Fibroblast of lung (primary cell): ENCODE measurements around the gene PPP4R4. TPM values are rescaled to one million over a fixed set of nuclear protein-coding genes. Genes with fewer than 3 reads are reported as not detected.
A peak's percentile ranks its signal among the peaks of the same experiment; 100 is the strongest.
"Not testable (repeated sequence)": the region's sequence is repeated elsewhere in the genome, so short reads cannot be mapped to it uniquely, and the experiment has no call there.

Source experiments
- DNase-seq, 2 donors: peaks; one replicate each; pipeline versions ENCODE4 v3.0.0 to v3.0.0-alpha.2; 2010; ENCODE audit warnings: low read depth in 2 of 2
- H2AFZ ChIP-seq: 2 replicates; pipeline ENCODE4 v1.5.1; 2012; ENCODE audit warnings: low read length, control low read depth, inconsistent platforms
- H3K27ac ChIP-seq: 2 replicates; pipeline ENCODE4 v1.5.1; 2011; ENCODE audit warnings: low read length, control low read depth; ENCODE audit not compliant: insufficient read depth
- H3K27me3 ChIP-seq: 2 replicates; pipeline ENCODE4 v1.5.1; 2011; ENCODE audit warnings: mild to moderate bottlenecking, low read length; ENCODE audit not compliant: control insufficient read depth, insufficient read depth
- H3K36me3 ChIP-seq: 2 replicates; pipeline ENCODE4 v1.5.1; 2011; ENCODE audit warnings: low read length; ENCODE audit not compliant: control insufficient read depth, insufficient read depth
- H3K4me1 ChIP-seq: 2 replicates; pipeline ENCODE4 v1.5.1; 2011; ENCODE audit warnings: low read length; ENCODE audit not compliant: control insufficient read depth, insufficient read depth; ENCODE audit errors: extremely low read depth
- H3K4me2 ChIP-seq: 2 replicates; pipeline ENCODE4 v1.5.1; 2011; ENCODE audit warnings: low read length, control low read depth; ENCODE audit not compliant: insufficient read depth; ENCODE audit errors: extremely low read depth
- H3K4me3 ChIP-seq, 4 experiments: fragments of 200-600 bp in 1 of 4; sonication (generic) in 1 of 4; replicated peaks in 1 of 4; 2 replicates each; pipeline ENCODE4 v1.5.1; 2011 to 2016; ENCODE audit warnings: low read length in 4 of 4, low read depth in 3 of 4, mild to moderate bottlenecking in 3 of 4, control low read depth in 2 of 4, inconsistent platforms in 1 of 4, mixed read lengths in 1 of 4; ENCODE audit not compliant: insufficient read depth in 1 of 4; ENCODE audit errors: control extremely low read depth in 1 of 4
- H3K79me2 ChIP-seq: 2 replicates; pipeline ENCODE4 v1.5.1; 2012; ENCODE audit warnings: mild to moderate bottlenecking, low read length, inconsistent platforms; ENCODE audit not compliant: control insufficient read depth, insufficient read depth
- H3K9ac ChIP-seq: 2 replicates; pipeline ENCODE4 v1.5.1; 2011; ENCODE audit warnings: mild to moderate bottlenecking, low read length, control low read depth; ENCODE audit not compliant: insufficient read depth
- H3K9me3 ChIP-seq: 2 replicates; pipeline ENCODE4 v1.5.1; 2012; ENCODE audit warnings: low read depth, low read length; ENCODE audit not compliant: control insufficient read depth, insufficient read depth
- H4K20me1 ChIP-seq: 2 replicates; pipeline ENCODE4 v1.5.1; 2011; ENCODE audit warnings: low read length; ENCODE audit not compliant: control insufficient read depth, insufficient read depth; ENCODE audit errors: extremely low read depth
- CTCF ChIP-seq, 2 donors: IDR thresholded peaks in 1 of 2; conservative IDR thresholded peaks in 1 of 2; 1 replicate in 1 of 2; 2 replicates in 1 of 2; pipeline ENCODE4 v1.5.1; 2011 to 2012; ENCODE audit warnings: low read length in 2 of 2, control low read depth in 1 of 2, inconsistent platforms in 1 of 2, low read depth in 1 of 2, mild to moderate bottlenecking in 1 of 2
- EZH2 ChIP-seq: IDR thresholded peaks from 2 replicates; pipeline ENCODE4 v1.5.1; 2012; ENCODE audit warnings: low read length, control low read depth, mild to moderate bottlenecking; ENCODE audit errors: missing control alignments
- polyA plus RNA-seq, 2 donors: library from polyadenylated mRNA; depleted of rRNA in 1 of 2; stranded (reverse) in 1 of 2; unstranded in 1 of 2; fragments of >200 nt; gene quantifications; 2 replicates each; pipeline ENCODE4 v1.2.1, GENCODE V29; 2011 to 2012; ENCODE audit warnings: missing spikeins in 1 of 2
- total RNA-seq: library from RNA; depleted of rRNA; stranded (reverse); fragments of >200 nt; gene quantifications from 2 replicates; pipeline ENCODE4 v1.2.1, GENCODE V29; 2014

Gene PPP4R4
- total and polyA plus RNA-seq, 2 donors (not counting 1 experiment from before 2014, with no cell fraction given) = 0.35 to 0.99 TPM

- no peak overlapping the region for H3K4me2 ChIP-seq
- no peak overlapping the region for H3K9ac ChIP-seq
Observed at GRCh38 chr14:94269156-94269555, 95.0 kb downstream of the PPP4R4 start.

GRCh38 chr14:94276898-94277561 lies 102.9 kb downstream of the PPP4R4 start:
- H3K27me3 ChIP-seq, H3K4me2 ChIP-seq, H4K20me1 ChIP-seq, H3K9ac ChIP-seq, H2AFZ ChIP-seq, H3K4me3 ChIP-seq, H3K9me3 ChIP-seq, H3K4me1 ChIP-seq, H3K27ac ChIP-seq, H3K36me3 ChIP-seq, DNase-seq, H3K79me2 ChIP-seq: not testable (repeated sequence)

More at GRCh38 chr14:94269156-94269555, 95.0 kb downstream of the PPP4R4 start:
- H3K36me3 ChIP-seq = no peaks in the 10 kb centered on the region
- TF ChIP-seq EZH2 = no peak
- no peak for TF ChIP-seq CTCF (conservative IDR thresholded peaks at IDR 0.05 in 1 of 2, IDR thresholded peaks at IDR 0.05 in 1 of 2; ENCODE audit: low read depth in 1 of 2, low read length in 2 of 2)
- H3K27ac ChIP-seq = no peak overlapping the region
- no peak overlapping the region for H3K4me3 ChIP-seq
- H3K79me2 ChIP-seq = no peaks in the 10 kb centered on the region
- H3K9me3 ChIP-seq = no peaks in the 10 kb centered on the region
- no peaks in the 10 kb centered on the region for H3K4me1 ChIP-seq
- H4K20me1 ChIP-seq = no peaks in the 10 kb centered on the region
- H3K27me3 ChIP-seq = no peaks in the 10 kb centered on the region
- no peak overlapping the region for H2AFZ ChIP-seq
- no peak for DNase-seq

- TF ChIP-seq EZH2 (no peak), CTCF (conservative IDR thresholded peaks at IDR 0.05 in 1 of 2, IDR thresholded peaks at IDR 0.05 in 1 of 2; ENCODE audit: low read depth in 1 of 2, low read length in 2 of 2) (no peak)
- no peaks in the 10 kb centered on the region for H3K4me1 ChIP-seq
- no peak overlapping the region for H3K9ac ChIP-seq
- H3K4me2 ChIP-seq = no peak overlapping the region
- H3K27ac ChIP-seq = no peak overlapping the region
- H3K36me3 ChIP-seq = no peaks in the 10 kb centered on the region
- DNase-seq = peak in 1 of 2 donors; percentile 15
- H4K20me1 ChIP-seq = no peaks in the 10 kb centered on the region
- no peak overlapping the region for H2AFZ ChIP-seq
- H3K27me3 ChIP-seq = no peaks in the 10 kb centered on the region
- H3K4me3 ChIP-seq = no peak overlapping the region
- H3K79me2 ChIP-seq = no peaks in the 10 kb centered on the region
- no peaks in the 10 kb centered on the region for H3K9me3 ChIP-seq
Observed at GRCh38 chr14:94278731-94279130, 104.6 kb downstream of the PPP4R4 start.
